GM21528 (cell line): ENCODE results near the gene REV1.
"Not testable (repeated sequence)": the region's sequence is repeated elsewhere in the genome, so short reads cannot be mapped to it uniquely, and the experiment has no call there.

ENCODE experiments used
- ATAC-seq: cut with Tn5 transposase; IDR thresholded peaks from one replicate; pipeline ENCODE4 v1.9.1; 2021; ENCODE audit warnings: mild to moderate bottlenecking, moderate library complexity; ENCODE audit not compliant: unreplicated experiment, low FRiP score

REV1 gene

DNA sequence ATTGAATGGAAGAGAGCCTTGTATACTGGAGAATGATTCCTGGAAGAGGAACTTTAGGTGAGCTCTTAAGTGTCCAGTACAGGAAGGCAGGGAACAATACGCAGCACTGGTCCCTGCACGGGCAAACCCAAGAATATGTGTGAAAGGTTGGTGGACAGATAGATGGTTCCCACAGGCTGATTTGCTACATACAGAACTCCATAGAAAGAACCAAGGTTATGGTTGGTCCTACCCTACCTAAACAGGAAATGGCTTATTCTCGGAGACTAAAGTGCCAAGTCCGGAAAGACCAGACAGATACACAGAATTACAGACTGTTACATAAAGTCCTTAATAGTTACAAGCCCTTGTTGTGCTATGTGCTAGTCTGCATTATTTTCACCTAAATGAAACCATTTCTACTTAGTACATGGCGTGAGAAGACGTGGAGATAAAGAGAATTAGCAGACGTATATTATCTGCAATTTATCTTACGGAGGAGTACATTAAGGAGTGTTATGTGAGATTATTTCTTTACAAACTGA lies 1.2 kb downstream of the REV1 start:
- no peak for ATAC-seq

DNA sequence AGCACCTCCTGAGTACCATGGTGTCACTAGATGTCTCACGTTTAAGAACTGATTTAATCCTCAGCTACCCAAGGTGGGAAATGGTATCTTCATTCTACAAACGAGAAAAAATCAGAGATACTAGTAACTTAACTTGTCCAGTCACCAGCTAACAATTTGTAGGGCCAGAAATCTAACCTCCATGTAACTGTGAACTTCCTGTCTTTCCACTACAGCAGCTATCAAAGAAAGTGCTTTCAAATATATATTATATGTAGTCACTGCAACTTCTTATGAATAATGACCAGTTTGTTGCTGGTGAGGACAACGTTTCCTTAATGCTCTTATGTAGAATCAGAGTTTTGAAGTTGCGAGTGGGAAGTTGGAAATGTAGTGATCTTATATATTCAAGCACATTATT lies 1.9 kb downstream of the REV1 start:
- no peak for ATAC-seq

GRCh38 chr2:99485824-99486223 lies 4.0 kb downstream of the REV1 start:
- ATAC-seq = no peak

- no peak for ATAC-seq
Measured at GRCh38 chr2:99485411-99485810, 4.4 kb downstream of the REV1 start.

DNA sequence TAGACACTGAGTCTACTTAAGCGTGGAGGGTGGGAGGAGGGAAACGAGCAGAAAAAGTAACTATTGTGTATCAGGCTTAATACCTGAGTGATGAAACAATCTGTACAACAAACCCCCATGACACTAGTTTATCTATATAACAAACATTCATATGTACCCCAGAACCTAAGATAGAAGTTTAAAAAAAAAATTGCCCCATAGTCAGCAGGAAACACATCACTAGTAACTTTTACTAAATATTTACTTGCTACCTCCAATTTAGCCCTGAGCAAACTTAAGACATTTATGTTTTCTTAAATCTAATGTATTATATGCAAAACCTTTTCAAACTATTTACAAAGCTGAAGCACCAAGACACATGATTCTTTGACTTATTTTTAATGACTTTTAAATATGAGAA lies 5.6 kb downstream of the REV1 start:
- no peak for ATAC-seq

- no peak for ATAC-seq
Measured at GRCh38 chr2:99481941-99482340, 7.9 kb downstream of the REV1 start.

DNA sequence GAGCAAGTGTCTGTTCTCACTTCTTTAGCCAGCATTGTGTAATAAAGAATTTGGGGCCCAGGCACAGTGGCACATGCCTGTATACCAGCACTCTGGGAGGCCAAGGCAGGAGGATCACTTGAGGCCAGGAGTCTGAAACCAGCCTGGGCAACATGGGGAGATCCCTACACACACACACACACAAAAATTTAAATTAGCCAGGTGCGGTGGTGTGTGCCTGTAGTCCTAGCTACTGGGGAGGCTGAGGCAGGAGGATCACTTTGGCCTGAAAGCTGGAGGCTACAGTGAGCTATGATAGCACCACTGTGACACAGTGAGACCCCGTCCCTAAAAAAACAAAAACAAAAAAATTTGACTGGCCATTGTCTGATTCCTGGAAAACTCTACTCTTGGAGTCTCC lies 8.3 kb downstream of the REV1 start:
- no peak for ATAC-seq

GRCh38 chr2:99480390-99480789 lies 9.4 kb downstream of the REV1 start:
- no peak for ATAC-seq

- ATAC-seq = no peak
Measured at GRCh38 chr2:99478632-99479031, 11.2 kb downstream of the REV1 start.

GRCh38 chr2:99477054-99477453 lies 12.8 kb downstream of the REV1 start:
- ATAC-seq = no peak

GRCh38 chr2:99476629-99477028 lies 13.2 kb downstream of the REV1 start:
- no peak for ATAC-seq

- ATAC-seq = not testable (repeated sequence)
Measured at GRCh38 chr2:99475095-99475494, 14.7 kb downstream of the REV1 start.

DNA sequence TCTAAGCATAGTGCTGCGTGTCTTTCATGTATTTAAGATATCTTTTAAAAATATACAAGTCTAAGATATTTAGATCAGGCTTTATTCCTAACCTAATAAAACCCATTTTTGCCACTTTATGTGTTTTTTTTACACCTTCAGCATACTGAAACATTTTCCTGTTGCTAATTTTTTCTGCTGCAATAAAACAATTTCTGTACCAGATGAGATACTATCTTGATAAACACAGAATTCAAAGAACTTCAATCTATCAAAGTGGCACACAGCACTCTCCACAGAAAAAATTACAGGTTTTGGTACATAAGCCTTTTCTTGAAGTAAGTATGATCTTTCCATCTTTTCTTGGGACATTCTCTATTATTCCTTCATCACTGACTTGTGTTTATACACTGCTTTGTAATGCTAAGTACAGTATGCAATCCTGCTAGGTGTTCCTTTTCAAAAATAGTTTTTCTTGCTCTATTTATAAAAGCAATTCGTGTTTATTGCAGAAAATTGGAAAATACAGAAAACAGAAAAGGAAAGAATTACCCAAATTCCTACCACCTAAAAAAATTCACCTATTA lies 16.2 kb downstream of the REV1 start:
- ATAC-seq = no peak

DNA sequence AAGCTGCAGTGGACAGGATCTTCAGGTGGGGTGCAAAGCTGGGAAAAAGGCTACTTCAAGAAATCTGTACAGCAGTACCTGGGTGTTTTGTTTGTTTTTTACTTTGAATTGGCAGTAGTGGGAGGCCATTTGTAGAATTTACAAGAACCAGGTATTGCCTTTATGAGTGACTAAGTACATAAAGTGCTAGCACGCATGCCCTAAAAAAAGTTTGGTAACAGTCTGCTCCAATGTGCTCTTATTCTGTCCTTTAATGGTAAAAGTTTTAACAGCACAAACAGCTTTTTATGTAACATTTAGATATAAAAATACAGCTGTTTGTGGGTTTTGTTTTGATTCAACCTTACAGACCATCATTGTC lies 17.2 kb downstream of the REV1 start:
- no peak for ATAC-seq

GRCh38 chr2:99471654-99472599 lies 17.9 kb downstream of the REV1 start:
- no peak for ATAC-seq

DNA sequence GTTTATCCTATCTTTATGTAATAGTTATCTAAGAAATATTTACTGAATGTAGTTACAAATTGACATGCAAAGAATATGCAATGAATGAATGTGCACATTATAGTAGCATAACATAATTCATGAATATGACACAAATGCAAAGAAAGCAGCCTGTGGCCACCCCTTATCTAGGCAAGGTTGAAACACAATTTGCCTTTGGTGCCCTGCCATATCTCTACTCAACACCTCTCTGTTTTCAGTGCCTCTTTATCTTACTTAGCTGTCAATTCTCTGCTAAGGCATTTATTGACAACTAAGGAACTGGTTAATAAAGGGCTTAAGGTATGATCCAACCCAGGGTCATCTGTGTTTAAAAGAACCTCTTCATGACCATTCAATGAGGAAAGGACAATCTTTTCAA lies 18.9 kb downstream of the REV1 start:
- ATAC-seq = no peak

- not testable (repeated sequence) for ATAC-seq
Measured at GRCh38 chr2:99470459-99470858, 19.4 kb downstream of the REV1 start.

DNA sequence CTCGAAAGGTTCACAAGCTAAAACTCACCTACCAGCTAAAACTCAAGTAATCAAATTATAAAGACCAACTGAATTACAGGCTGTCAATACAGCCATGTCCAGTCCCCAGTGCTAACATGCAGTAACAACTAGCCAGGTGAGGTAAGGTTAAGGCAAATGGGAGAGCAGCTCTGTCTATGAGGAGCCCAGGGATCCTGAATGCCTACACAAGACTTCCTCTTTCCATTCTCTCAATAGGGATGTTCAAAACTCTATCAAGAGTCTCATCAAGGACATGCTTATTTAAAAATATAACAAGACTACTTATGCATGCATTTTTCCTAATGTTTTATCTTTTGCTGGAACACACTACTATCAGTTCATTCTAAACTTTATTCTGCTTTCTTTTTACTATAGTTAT lies 20.4 kb downstream of the REV1 start:
- ATAC-seq = no peak

- ATAC-seq = no peak
Measured at GRCh38 chr2:99468155-99468554, 21.7 kb downstream of the REV1 start.

GRCh38 chr2:99467390-99467789 lies 22.4 kb downstream of the REV1 start:
- ATAC-seq = no peak

GRCh38 chr2:99461828-99462483 lies 27.9 kb downstream of the REV1 start:
- no peak for ATAC-seq
